Heart left ventricle (tissue), 13 donors: ENCODE results near the gene HSF5.

ENCODE experiments used
- POLR2A ChIP-seq, 2 donors: fragments of 450-650 bp; IDR thresholded peaks; one replicate each; pipeline ENCODE4 v1.6.1; 2017; ENCODE audit warnings: antibody characterized with exemption in 2 of 2, mild to moderate bottlenecking in 2 of 2, moderate library complexity in 2 of 2
- TF ChIP-seq, protein P1 (sequence below), 12 donors: fragments of 200-600 bp; sonication (generic) in 4 of 12; IDR thresholded peaks; one replicate each; pipeline versions ENCODE4 v1.5.0 to v1.8.0; 2018 to 2022; ENCODE audit warnings: antibody characterized with exemption in 12 of 12, mild to moderate bottlenecking in 5 of 12
- donor health status: ischemic (EF 13 %, LVEDD 7.1; RV severe dilation, severe dysfunction).
- donor health status: DM: no; HTN: yes; CAD: no.
- donor health status: DM: no; HTN: no; CAD: no.
- donor health status: ischemic (EF 25% LVEDD 6.9; RV normal size, moderate dysfunction).
- donor health status: ischemic (EF 25% LVEDD 5.7; RV mildly dilated, moderate dysfunction).
- donor health status: ischemic (EF 35%, LVEDD 5.7; RV mildly dilated, moderate dysfunction).
- donor health status: nonischemic (EF 11% LVEDD 7.7; RV severe dilation, severe dysfunction).
- donor health status: DM: yes; HTN: yes; CAD: no.
- donor health status: PGD.
- donor health status: ischemic (EF 29% LVEDD 5.4; RV normal size, mild dysfunction).
- donor health status: nonischemic (EF 23%, LVEDD 6.1; RV moderate dilation, normal function).

DNA sequence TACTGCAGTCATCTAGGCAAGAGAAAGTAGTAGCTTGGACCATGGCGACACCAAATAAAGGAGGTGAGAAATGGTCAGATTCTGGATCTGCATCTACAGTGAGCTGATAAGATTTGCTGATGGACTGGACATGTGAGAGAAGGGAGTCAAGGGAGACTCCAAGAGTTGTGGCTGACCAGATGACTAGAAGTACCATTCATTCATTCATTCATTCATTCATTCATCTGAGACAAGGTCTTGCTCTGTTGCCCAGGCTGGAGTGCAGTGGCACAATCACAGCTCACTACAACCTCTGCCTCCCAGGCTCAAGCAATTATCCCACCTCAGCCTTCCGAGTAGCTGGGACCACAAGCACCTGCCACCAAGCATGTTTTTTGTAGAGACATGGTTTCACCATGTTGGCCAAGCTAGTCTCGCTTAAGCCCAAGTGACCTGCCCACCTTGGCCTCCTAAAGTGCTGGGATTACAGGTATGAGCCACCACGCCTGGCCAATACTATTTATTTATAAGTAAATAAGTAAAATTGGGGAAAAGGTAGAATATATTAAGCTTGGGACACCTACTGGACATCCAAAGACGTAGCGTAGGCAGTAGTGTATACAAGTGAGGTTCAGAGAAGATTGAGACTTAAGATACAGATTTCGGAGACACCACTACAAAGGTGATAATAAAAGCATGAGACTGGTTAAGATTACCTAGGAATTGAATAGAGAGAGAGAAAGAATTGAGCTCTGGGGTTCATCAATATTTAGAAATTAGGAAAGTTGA lies 55.2 kb downstream of the HSF5 start:
- TF ChIP-seq, protein P1, sequence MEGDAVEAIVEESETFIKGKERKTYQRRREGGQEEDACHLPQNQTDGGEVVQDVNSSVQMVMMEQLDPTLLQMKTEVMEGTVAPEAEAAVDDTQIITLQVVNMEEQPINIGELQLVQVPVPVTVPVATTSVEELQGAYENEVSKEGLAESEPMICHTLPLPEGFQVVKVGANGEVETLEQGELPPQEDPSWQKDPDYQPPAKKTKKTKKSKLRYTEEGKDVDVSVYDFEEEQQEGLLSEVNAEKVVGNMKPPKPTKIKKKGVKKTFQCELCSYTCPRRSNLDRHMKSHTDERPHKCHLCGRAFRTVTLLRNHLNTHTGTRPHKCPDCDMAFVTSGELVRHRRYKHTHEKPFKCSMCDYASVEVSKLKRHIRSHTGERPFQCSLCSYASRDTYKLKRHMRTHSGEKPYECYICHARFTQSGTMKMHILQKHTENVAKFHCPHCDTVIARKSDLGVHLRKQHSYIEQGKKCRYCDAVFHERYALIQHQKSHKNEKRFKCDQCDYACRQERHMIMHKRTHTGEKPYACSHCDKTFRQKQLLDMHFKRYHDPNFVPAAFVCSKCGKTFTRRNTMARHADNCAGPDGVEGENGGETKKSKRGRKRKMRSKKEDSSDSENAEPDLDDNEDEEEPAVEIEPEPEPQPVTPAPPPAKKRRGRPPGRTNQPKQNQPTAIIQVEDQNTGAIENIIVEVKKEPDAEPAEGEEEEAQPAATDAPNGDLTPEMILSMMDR (IDR thresholded peaks at IDR 0.05) = no peak
- TF ChIP-seq POLR2A (IDR thresholded peaks at IDR 0.05) = no peak
